GM12864 (cell line): ENCODE results near the gene UBTF.

ENCODE experiments used
- DNase-seq: peaks from one replicate; pipeline ENCODE4 v3.0.0-alpha.2; 2011; ENCODE audit warnings: low read depth
- H3K4me3 ChIP-seq: 2 replicates; pipeline ENCODE4 v1.5.1; 2011; ENCODE audit warnings: mild to moderate bottlenecking, low read depth, low read length, control low read depth
- TF ChIP-seq, protein P1 (sequence below): IDR thresholded peaks from 2 replicates; pipeline ENCODE4 v1.5.1; 2011; ENCODE audit warnings: low read depth, mild to moderate bottlenecking, moderate library complexity, low read length, control low read depth, inconsistent platforms; ENCODE audit errors: missing control alignments

Gene UBTF

GRCh38 chr17:44230140-44230539, 10.7 kb upstream of the UBTF start:
- no peak overlapping the region for H3K4me3 ChIP-seq
- DNase-seq: no peak
- TF ChIP-seq, protein P1, sequence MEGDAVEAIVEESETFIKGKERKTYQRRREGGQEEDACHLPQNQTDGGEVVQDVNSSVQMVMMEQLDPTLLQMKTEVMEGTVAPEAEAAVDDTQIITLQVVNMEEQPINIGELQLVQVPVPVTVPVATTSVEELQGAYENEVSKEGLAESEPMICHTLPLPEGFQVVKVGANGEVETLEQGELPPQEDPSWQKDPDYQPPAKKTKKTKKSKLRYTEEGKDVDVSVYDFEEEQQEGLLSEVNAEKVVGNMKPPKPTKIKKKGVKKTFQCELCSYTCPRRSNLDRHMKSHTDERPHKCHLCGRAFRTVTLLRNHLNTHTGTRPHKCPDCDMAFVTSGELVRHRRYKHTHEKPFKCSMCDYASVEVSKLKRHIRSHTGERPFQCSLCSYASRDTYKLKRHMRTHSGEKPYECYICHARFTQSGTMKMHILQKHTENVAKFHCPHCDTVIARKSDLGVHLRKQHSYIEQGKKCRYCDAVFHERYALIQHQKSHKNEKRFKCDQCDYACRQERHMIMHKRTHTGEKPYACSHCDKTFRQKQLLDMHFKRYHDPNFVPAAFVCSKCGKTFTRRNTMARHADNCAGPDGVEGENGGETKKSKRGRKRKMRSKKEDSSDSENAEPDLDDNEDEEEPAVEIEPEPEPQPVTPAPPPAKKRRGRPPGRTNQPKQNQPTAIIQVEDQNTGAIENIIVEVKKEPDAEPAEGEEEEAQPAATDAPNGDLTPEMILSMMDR: no peak

GRCh38 chr17:44229090-44229489, 9.6 kb upstream of the UBTF start:
- TF ChIP-seq, protein P1: no peak
- no peak for DNase-seq
- H3K4me3 ChIP-seq: no peak overlapping the region

DNA sequence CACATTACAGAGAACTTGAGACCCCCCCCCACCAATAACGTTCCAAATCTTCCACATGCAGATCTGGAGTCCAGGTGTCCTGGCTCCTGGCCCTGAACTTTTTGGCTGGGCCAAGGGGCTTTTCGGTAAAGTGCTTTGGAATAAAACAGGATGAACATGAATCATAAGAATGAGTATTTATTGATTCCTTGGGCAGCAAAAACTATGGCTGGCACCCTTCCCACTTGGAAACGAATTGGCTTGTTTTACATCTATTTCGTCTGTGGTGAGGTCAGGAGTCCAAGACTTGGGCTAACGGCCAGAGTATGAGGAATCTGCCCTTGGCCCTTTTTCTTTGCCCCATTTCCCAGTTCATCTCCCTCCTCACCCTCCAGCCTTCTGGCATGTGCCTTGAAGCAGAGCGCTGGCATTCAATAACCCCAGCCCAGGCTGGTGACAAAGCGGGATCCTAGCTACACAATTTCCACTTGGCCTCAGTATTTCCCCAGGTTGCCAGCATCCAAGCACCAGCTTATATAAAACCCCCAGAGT, 4.1 kb upstream of the UBTF start:
- TF ChIP-seq, protein P1: no peak
- DNase-seq: no peak
- no peak overlapping the region for H3K4me3 ChIP-seq

DNA sequence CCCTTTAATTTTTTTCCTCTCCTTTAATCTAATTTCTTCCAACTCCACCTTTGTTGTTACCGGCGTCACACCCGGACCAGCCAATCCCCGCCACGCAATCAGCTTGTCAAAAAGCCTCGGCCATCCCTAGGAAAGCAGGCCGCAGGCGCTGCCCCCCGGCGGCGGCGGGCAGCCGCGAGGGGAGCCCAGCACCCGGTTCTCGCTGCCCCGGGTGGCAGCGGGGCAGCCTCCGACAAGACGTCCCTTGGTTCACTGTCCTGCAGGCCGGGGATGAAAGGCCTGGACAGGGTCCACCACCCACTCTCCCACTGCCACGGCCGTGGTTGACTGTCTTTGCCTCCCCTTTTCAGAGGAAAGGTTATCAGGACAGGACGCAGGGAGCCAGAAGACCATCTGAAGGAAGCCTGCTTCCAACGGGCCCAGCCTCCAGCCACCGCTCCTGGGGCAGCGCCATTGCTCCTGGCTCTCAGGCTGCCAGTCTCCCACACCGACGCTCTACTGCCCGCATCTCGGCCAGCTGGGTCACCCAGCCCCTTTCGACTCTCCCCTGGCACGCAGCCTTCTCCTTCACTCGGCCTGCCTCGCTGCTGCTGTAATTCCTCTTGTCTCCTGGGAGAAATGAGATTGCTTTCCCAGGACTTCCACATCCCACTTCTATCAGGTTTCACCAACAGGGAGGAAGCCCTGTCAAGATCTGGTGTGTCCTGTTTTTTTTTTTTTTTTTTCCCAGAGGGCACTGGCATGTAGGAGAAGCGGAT, 2.8 kb upstream of the UBTF start:
- DNase-seq: no peak
- peak overlapping the region; percentile 87 for H3K4me3 ChIP-seq
- TF ChIP-seq, protein P1: no peak

DNA sequence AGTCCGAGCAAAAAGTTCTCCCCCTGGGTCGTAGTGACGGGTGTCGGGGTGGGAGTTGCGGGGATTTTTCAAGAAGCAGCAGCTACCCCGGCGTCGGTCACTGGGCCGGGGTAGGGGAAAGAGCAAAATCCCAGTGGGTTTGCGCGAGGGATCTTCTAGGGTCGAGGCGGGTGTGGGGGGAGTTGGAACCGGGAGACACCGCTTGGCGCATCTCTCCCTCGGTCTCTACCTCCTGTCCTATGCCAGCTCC, 2.3 kb upstream of the UBTF start:
- TF ChIP-seq, protein P1: no peak
- H3K4me3 ChIP-seq: peak overlapping the region; percentile 87
- no peak for DNase-seq

DNA sequence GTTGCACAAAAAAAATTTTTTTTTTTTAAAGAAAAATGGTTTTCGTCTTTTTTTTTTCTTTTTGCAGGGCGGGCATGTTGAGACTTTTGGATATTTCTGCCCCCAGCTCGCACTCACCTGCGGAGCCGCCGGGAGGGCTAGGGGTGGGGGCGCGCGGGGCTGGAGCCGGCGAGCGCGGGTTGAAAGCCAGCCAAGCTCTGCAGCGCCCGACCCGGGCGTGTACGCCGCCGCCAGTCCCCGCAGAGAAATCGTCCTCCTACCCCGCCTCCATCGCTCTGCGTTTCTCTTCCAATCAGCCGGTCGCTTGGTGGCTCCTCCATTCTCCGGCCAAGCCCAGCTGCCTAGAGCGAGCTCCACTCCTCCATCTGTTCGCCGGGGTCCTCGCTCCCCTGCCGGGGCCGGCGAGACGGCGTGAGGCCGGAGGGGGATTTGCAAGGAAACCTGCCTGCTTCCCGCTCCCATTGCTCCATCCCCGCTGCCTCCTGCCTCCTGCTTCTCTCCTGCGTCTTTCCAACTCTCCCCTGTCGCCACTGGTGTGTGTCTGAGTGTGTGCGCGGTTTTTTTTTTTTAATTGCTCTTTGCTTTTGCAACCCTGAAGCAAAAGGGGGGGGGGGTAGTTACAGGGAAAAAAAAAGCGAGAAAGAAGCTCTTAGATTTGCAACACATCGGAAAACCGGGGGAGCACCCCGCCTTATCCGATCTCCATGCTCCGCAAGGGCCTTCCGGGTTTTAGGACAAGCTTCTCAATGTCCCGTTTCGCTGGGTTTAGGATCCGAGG, 1.8 kb upstream of the UBTF start:
- peak overlapping the region; percentile 87 for H3K4me3 ChIP-seq
- DNase-seq: no peak
- TF ChIP-seq, protein P1: no peak
